Cerebellar cortex (tissue), 1 donor: ENCODE data around the gene VTA1.
"Not testable (repeated sequence)": the region's sequence is repeated elsewhere in the genome, so short reads cannot be mapped to it uniquely, and the experiment has no call there.

Experiments
- DNase-seq: peaks from one replicate; pipeline ENCODE4 v3.0.0-alpha.2; 2015; ENCODE audit warnings: low spot score

Gene VTA1, protein sequence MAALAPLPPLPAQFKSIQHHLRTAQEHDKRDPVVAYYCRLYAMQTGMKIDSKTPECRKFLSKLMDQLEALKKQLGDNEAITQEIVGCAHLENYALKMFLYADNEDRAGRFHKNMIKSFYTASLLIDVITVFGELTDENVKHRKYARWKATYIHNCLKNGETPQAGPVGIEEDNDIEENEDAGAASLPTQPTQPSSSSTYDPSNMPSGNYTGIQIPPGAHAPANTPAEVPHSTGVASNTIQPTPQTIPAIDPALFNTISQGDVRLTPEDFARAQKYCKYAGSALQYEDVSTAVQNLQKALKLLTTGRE

GRCh38 chr6:142146828-142147662, at the start of gene VTA1, which contains the start of gene NMBR:
Gene VTA1 (plus strand): TSS chr6:142147263. CDS start chr6:142147288, 25 bp downstream.
Gene NMBR (minus strand): TSS chr6:142147122. CDS start chr6:142088658, 58,464 bp downstream.
- DNase-seq: peak; percentile 99

DNA sequence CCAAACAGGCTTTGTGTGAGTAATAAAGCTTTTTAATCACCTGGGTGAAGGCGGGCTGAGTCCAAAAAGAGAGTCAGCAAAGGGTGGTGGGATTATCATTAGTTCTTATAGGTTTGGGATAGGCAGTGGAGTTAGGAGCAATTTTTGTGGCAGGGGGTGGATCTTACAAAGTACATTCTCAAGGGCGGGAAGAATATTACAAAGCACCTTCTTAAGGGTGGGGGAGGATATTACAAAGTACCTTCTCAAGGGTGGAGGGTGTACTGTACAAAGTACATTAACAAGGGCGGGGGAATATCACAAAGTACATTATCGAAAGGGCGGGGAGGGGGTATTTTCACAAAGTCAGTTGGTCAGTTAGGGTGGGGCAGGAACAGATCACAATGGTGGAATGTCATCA, 42.2 kb upstream of the VTA1 start:
- DNase-seq: not testable (repeated sequence)

DNA sequence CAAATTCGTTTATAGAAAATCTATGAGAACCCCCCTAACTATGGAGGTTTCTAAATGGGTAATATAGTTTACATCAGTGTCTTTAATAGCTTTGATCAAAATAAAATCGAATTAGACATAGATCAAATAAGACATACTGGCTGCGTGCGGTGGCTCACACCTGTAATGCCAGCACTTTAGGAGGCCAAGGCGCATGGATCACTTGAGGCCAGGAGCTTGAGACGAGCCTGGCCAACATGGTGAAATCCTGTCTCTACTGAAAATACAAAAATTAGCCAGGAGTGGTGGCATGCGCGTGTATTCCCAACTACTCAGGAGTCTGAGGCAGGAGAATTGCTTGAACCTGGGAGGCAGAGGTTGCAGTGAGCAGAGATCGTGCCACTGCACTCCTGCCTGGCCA, 36.2 kb upstream of the VTA1 start:
- DNase-seq: not testable (repeated sequence)

DNA sequence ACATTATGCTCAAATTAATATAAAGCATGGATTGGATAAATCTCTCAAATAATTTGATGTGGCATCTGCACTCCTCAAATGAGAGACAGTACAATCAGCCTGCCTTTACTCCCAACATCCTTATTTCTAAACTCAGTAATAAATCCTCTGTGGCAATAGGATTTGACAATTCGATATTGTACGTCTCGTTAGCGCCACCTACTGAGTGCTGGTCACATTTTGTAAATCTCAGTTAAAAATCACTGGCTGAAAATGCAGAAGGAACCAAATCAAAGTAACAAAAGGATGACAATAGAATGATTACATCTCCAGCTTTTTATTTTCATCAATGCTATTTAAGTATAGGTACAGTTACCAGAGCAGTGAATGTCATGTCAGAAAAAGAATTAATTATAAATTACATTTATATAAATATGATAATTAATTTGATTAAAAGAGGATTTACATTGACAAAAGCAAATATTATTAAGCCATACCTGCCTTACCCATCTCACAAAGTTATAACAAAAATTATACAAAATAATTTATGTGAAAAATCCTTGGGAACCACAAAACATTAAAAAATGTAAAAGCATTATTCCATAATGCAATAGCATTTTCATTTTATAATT, 34.5 kb upstream of the VTA1 start:
- peak; percentile 54 for DNase-seq

DNA sequence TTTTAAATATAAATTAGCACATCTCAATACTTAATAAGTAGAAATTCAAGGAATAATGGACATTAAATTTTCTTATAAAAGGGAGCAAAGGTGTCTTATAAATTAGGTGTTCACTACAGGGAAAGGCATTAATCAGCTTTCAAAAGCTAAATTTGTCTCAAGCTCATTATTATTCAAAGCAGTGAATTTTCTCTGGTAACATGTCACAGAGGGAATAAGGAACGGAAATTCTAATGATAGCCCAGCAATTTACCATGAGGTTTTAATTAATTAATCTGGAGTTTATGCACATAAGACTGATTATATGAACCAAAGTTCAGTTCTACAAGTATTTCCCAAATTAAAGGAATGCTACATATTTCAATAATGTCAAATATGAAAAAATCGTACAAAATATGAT, 29.7 kb upstream of the VTA1 start:
- DNase-seq: no peak

GRCh38 chr6:142118328-142118727, 28.7 kb upstream of the VTA1 start:
- no peak for DNase-seq

- no peak for DNase-seq
These were observed 28.1 kb upstream of the VTA1 start for GRCh38 chr6:142118925-142119324.

GRCh38 chr6:142121342-142121741, 25.7 kb upstream of the VTA1 start:
- DNase-seq: no peak

DNA sequence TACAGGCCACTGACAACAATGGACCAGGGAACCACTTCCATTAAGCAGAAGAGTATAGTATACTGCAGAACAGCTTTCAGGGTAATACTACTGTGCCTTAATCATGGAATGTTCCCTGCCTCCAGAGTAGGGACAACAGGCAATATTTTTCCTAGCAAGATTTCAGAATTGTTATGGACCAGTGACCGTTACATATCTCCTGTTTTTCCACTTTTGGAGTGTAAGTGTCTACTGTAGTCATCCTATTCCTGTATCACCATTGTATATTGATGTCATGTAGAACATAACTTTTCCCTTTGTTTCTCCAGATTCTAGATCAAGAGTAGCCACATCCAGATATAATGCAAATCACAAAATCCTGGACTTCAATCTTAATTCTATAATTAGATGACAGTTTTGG, 16.2 kb upstream of the VTA1 start:
- no peak for DNase-seq

DNA sequence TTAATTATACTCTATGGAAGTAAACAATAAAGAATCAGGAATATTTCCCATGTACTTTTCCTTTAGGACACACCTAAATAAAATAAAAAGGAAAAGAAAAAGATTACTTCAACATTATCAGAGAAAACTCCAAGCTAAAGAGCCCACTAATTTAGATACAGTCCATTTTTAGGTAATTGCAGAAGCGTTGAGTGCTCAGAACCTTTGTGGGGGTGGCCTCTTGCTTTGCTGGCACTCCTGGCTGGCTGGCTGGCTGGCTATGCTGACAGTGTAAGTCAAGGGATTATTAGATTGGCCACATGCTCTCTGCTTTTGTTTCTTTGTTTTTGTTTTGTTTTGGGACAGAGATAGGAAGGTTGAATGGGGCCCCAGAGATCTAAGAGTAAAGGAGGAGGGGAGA, 14.4 kb upstream of the VTA1 start, which contains the start of gene GJE1:
Gene GJE1 (plus strand): TSS at position 301 of the 400 bp plus-strand sequence. CDS start 234 bp downstream, outside the sequence.
- no peak for DNase-seq

GRCh38 chr6:142138876-142139275, 8.2 kb upstream of the VTA1 start:
- DNase-seq: no peak

GRCh38 chr6:142141531-142141930, 5.5 kb upstream of the VTA1 start:
- DNase-seq: not testable (repeated sequence)

DNA sequence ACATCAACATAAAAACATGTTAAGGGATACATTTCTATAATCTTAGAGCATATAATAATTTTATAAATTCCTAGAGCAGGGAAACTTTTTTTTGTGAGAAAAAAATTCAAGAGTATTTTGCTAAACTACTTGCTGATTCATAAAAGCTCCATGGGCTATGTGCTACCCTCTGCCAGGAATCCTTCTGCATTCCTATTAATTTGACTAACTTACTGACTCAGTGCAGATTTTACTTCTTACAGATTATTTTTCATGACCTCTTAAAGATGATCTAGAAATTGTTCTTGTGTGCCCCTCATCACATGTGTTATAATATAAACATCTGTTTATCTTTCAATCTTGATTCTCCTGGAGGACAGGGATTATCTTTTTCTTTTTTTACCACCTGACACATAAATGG, 5.7 kb downstream of the VTA1 start:
- DNase-seq: no peak

GRCh38 chr6:142153196-142153595, 6.1 kb downstream of the VTA1 start:
- no peak for DNase-seq

GRCh38 chr6:142154336-142154735, 7.3 kb downstream of the VTA1 start:
- no peak for DNase-seq

DNA sequence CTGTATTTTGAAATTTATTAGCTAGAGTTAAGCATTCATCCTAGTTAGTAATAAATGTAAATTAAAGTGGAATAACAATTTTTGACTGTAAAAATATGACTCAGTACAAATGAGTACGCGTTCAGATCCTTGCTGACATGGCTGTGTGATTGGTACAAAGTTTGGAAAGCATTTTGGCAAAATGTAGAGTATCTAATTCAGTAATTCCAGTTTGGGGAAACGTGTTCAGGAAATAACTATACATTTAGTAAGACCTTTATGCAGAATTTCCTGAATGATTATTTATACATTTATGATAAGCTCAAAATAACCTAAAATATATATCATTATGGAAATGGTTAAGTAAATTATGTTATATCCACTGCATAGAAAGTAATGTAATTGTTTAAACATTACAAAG, 8.0 kb downstream of the VTA1 start:
- no peak for DNase-seq

GRCh38 chr6:142155895-142156757, 9.1 kb downstream of the VTA1 start:
- DNase-seq: no peak

DNA sequence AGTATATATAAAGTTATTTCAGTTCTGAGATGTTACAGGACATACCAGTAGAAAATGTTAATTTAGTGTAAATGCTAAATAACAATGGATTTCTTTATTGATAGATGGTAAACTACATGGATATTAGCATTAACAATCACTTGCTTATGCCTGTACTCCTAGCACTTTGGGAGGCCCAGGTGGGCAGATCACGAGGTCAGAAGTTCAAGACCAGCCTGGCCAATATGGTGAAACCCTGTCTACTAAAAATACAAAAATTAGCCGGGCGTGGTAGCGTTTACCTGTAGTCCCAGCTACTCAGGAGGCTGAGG, 9.7 kb downstream of the VTA1 start:
- not testable (repeated sequence) for DNase-seq

- DNase-seq: no peak
These were observed 15.7 kb downstream of the VTA1 start for GRCh38 chr6:142162780-142163179.

- DNase-seq: no peak
These were observed 18.2 kb downstream of the VTA1 start for GRCh38 chr6:142165227-142165626.

DNA sequence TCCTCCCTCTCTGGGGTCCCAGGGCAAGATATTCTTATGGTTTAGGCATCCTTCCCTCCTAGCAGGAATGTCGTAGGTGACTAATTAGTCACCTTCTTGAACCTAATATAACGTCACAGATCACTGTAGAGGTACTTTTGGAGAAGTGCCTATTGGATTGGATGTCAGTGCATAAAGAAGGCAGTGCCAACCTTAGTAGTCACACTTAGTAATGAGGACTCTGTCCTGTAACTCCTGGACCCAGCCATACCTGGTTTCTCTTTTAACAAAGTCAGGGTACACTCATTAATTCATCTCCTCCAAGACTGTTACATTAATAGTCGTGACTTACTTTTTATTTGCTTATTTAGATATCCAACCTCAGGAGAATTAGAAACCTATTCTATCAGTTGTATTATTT, 20.0 kb downstream of the VTA1 start:
- no peak for DNase-seq

DNA sequence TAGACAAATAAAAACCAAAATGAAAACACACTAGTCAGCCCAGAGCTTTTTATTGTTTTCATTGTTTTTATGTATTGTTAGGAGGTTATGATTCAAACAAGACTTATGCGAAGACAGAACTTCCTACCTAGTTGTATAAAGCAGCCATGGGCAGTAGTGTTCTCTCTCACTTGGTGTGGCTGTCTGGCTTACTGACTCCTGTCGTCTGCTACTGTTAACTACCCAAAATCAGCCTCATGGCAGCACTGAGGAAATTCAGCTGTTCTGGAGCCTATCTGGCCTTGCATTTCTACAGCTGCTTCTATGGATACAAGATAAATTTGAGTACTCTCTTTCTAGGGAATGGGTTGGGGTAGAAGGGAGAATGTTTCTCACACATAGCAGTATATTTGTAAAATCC, 20.4 kb downstream of the VTA1 start:
- no peak for DNase-seq
